Chondrocyte (in vitro differentiated cells): Measurements from ENCODE around the gene EIF3K. TPM values are rescaled to one million over a fixed set of nuclear protein-coding genes. Genes with fewer than 3 reads are reported as not detected.

Experiments used
- DNase-seq: peaks from one replicate; pipeline ENCODE4 v3.0.0; 2021; ENCODE audit warnings: mixed read lengths, low spot score
- H3K27ac Mint-ChIP-seq: one replicate; pipeline ENCODE4 v1.8.0; 2021; ENCODE audit warnings: mild to moderate bottlenecking, moderate library complexity, mixed read lengths; ENCODE audit not compliant: unreplicated experiment
- H3K27me3 Mint-ChIP-seq: 2 replicates; pipeline ENCODE4 v1.8.0; 2021; ENCODE audit warnings: low read depth, mixed read lengths
- H3K36me3 Mint-ChIP-seq: 2 replicates; pipeline ENCODE4 v1.8.0; 2021; ENCODE audit warnings: low read depth, mixed read lengths
- H3K4me1 Mint-ChIP-seq: 2 replicates; pipeline ENCODE4 v1.8.0; 2021; ENCODE audit warnings: low read depth, mild to moderate bottlenecking, mixed read lengths
- H3K4me3 Mint-ChIP-seq: one replicate; pipeline ENCODE4 v1.8.0; 2021; ENCODE audit warnings: mild to moderate bottlenecking, moderate library complexity, mixed read lengths; ENCODE audit not compliant: unreplicated experiment
- H3K9me3 Mint-ChIP-seq: 2 replicates; pipeline ENCODE4 v1.8.0; 2021; ENCODE audit warnings: low read depth, mixed read lengths
- CTCF ChIP-seq: fragments of 200-600 bp; sonication (generic); IDR thresholded peaks from 2 replicates; pipeline ENCODE4 v1.5.0; 2021; ENCODE audit warnings: antibody characterized with exemption, mild to moderate bottlenecking, moderate library complexity
- total RNA-seq: library from RNA; stranded (reverse); gene quantifications from 3 replicates; pipeline ENCODE4 v1.2.1, GENCODE V29; 2021

EIF3K gene
- total RNA-seq, 1 donor from 2014 or later = 185 TPM

GRCh38 chr19:38656171-38656981 lies 37.4 kb downstream of the EIF3K start:
- no peaks in the 10 kb centered on the region for H3K9me3 Mint-ChIP-seq
- DNase-seq = no peak
- TF ChIP-seq CTCF = peak; percentile 8
- H3K36me3 Mint-ChIP-seq = peaks cover 13% of the 10 kb centered on the region
- H3K27ac Mint-ChIP-seq = peak overlapping the region; percentile 99
- no peaks in the 10 kb centered on the region for H3K27me3 Mint-ChIP-seq
- H3K4me1 Mint-ChIP-seq = peaks cover 100% of the 10 kb centered on the region
- H3K4me3 Mint-ChIP-seq = peak overlapping the region; percentile 36

GRCh38 chr19:38657633-38658222 lies 38.7 kb downstream of the EIF3K start:
- H3K36me3 Mint-ChIP-seq = peaks cover 13% of the 10 kb centered on the region
- H3K4me1 Mint-ChIP-seq = peaks cover 98% of the 10 kb centered on the region
- peak overlapping the region; percentile 50 for H3K4me3 Mint-ChIP-seq
- TF ChIP-seq CTCF = no peak
- no peaks in the 10 kb centered on the region for H3K27me3 Mint-ChIP-seq
- no peaks in the 10 kb centered on the region for H3K9me3 Mint-ChIP-seq
- H3K27ac Mint-ChIP-seq = peak overlapping the region; percentile 99
- DNase-seq = no peak

GRCh38 chr19:38658462-38659306 lies 39.7 kb downstream of the EIF3K start:
- Mint-ChIP-seq H3K4me1 (peaks cover 98% of the 10 kb centered on the region), H3K4me3 (peak overlapping the region; percentile 54), H3K36me3 (peaks cover 15% of the 10 kb centered on the region), H3K27ac (peak overlapping the region; percentile 99), H3K27me3 (no peaks in the 10 kb centered on the region), H3K9me3 (no peaks in the 10 kb centered on the region)
- TF ChIP-seq CTCF = no peak
- DNase-seq = no peak

GRCh38 chr19:38660724-38661123 lies 41.7 kb downstream of the EIF3K start:
- Mint-ChIP-seq H3K4me1 (peaks cover 98% of the 10 kb centered on the region), H3K36me3 (peaks cover 14% of the 10 kb centered on the region), H3K27ac (peak overlapping the region; percentile 99), H3K27me3 (no peaks in the 10 kb centered on the region), H3K4me3 (no peak overlapping the region), H3K9me3 (no peaks in the 10 kb centered on the region)
- TF ChIP-seq CTCF = no peak
- no peak for DNase-seq

- Mint-ChIP-seq H3K27me3 (no peaks in the 10 kb centered on the region), H3K36me3 (peaks cover 12% of the 10 kb centered on the region), H3K9me3 (no peaks in the 10 kb centered on the region), H3K4me3 (no peak overlapping the region), H3K4me1 (peaks cover 98% of the 10 kb centered on the region), H3K27ac (peak overlapping the region; percentile 99)
- TF ChIP-seq CTCF = no peak
- DNase-seq = no peak
Observed at GRCh38 chr19:38661136-38661535, 42.1 kb downstream of the EIF3K start.
